Body of pancreas (tissue), 4 donors: ENCODE results near the gene POLA1. TPM values are rescaled to one million over a fixed set of nuclear protein-coding genes. Genes with fewer than 3 reads are reported as not detected.

Source experiments
- ATAC-seq: fragments of 150-250 bp; one replicate; pipeline ENCODE4 v1.9.1; 2016
- DNase-seq, 4 donors: peaks; one replicate each; pipeline ENCODE4 v3.0.0-alpha.2; 2019
- H3K27ac ChIP-seq, 4 donors: fragments of 200-600 bp; sonication (generic); 1 replicate in 3 of 4; 2 replicates in 1 of 4; pipeline versions ENCODE4 v1.5.1 to v1.6.1; 2016 to 2019; ENCODE audit warnings: mild to moderate bottlenecking in 1 of 4, mixed read lengths in 1 of 4, moderate library complexity in 1 of 4
- H3K27me3 ChIP-seq, 2 donors: fragments of 200-600 bp; sonication (generic); one replicate each; pipeline ENCODE4 v1.6.0; 2016; ENCODE audit warnings: mild to moderate bottlenecking in 1 of 2
- H3K36me3 ChIP-seq, 2 donors: fragments of 200-600 bp; sonication (generic); replicated peaks in 1 of 2; 2 replicates each; pipeline ENCODE4 v1.5.1; 2016; ENCODE audit warnings: low read depth in 2 of 2; ENCODE audit not compliant: insufficient read depth in 1 of 2
- H3K4me1 ChIP-seq: fragments of 200-600 bp; sonication (generic); one replicate; pipeline ENCODE4 v1.6.0; 2016
- H3K4me3 ChIP-seq, 2 donors: fragments of 200-600 bp; sonication (generic); 1 replicate in 1 of 2; 2 replicates in 1 of 2; pipeline ENCODE4 v1.5.1; 2016 to 2019
- H3K9me3 ChIP-seq, 3 donors: fragments of 200-600 bp; sonication (generic); 1 replicate in 2 of 3; 2 replicates in 1 of 3; pipeline ENCODE4 v1.5.1; 2016
- POLR2A ChIP-seq, 3 donors: fragments of 450-650 bp; IDR thresholded peaks; one replicate each; pipeline ENCODE4 v1.6.1; 2016; ENCODE audit warnings: antibody characterized with exemption in 3 of 3, mild to moderate bottlenecking in 2 of 3
- WGBS, 2 donors: methylation state at CpG; one replicate each; pipeline ENCODE4 v1.1.5; 2017; 5-methylcytosine and 5-hydroxymethylcytosine counted together
- intact Hi-C: fragments of 100-400 bp; cut with DNase I; formaldehyde crosslinking; loops from one replicate; pipeline ENCODE4 v1.15.1; 2023
- total RNA-seq, 2 donors: library from RNA; depleted of rRNA; stranded (reverse); fragments of >200 nt; gene quantifications; one replicate each; pipeline ENCODE4 v1.1.0, GENCODE V29; 2016
- TF ChIP-seq, protein P1 (sequence below), 7 experiments: fragments of 450-650 bp in 4 of 7; fragments of 200-600 bp in 3 of 7; sonication (generic) in 3 of 7; IDR thresholded peaks; one replicate each; pipeline ENCODE4 v1.5.1; 2016 to 2019; ENCODE audit warnings: antibody characterized with exemption in 7 of 7

Gene POLA1, protein sequence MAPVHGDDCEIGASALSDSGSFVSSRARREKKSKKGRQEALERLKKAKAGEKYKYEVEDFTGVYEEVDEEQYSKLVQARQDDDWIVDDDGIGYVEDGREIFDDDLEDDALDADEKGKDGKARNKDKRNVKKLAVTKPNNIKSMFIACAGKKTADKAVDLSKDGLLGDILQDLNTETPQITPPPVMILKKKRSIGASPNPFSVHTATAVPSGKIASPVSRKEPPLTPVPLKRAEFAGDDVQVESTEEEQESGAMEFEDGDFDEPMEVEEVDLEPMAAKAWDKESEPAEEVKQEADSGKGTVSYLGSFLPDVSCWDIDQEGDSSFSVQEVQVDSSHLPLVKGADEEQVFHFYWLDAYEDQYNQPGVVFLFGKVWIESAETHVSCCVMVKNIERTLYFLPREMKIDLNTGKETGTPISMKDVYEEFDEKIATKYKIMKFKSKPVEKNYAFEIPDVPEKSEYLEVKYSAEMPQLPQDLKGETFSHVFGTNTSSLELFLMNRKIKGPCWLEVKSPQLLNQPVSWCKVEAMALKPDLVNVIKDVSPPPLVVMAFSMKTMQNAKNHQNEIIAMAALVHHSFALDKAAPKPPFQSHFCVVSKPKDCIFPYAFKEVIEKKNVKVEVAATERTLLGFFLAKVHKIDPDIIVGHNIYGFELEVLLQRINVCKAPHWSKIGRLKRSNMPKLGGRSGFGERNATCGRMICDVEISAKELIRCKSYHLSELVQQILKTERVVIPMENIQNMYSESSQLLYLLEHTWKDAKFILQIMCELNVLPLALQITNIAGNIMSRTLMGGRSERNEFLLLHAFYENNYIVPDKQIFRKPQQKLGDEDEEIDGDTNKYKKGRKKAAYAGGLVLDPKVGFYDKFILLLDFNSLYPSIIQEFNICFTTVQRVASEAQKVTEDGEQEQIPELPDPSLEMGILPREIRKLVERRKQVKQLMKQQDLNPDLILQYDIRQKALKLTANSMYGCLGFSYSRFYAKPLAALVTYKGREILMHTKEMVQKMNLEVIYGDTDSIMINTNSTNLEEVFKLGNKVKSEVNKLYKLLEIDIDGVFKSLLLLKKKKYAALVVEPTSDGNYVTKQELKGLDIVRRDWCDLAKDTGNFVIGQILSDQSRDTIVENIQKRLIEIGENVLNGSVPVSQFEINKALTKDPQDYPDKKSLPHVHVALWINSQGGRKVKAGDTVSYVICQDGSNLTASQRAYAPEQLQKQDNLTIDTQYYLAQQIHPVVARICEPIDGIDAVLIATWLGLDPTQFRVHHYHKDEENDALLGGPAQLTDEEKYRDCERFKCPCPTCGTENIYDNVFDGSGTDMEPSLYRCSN (N-terminal part only)
- total RNA-seq: 1 to 10 TPM; 5.7 to 9.9 TPM

DNA sequence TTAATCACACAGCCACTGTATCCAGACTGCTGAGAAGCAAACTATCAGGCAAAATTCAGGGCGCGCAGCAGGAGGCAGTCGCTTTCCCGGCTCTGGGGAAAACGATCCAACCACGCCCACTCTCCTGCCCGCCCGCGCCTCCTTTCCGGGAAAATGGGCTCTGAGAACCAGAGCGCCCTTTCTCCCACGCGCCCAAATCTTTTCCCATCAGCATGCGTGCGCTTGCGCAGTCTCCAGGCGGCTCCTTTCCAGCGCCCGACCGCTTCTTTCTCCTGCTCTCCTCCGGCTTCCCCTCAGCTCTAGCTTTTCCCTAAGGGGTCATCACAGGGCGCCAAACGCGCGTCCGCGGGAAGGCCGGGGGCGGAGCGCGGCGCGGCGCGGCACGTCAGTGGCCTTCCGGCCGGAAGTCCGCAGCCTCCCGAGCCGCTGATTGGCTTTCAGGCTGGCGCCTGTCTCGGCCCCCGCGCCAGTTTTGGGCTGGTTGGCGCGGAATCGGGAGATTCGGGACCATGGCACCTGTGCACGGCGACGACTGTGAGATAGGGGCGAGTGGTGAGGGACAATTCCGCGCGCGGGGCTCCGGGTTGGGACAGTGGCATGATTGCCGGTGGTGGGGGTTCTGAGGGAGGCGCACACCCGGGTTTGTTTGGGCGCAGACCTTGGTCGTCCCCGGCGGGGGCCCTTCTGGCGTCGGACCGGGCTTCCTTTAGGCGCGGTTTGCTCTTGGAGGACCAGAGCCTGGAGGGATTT lies at the start of gene POLA1:
TSS of gene POLA1 (plus strand) at position 466 of the 750 bp plus-strand sequence. CDS start at position 510, 44 bp downstream.
- Histone ChIP-seq H3K36me3 (no peaks in the 10 kb centered on the region), H3K27ac (peak within 1 kb of the TSS; percentile 31 to 83 (median 56)), H3K9me3 (no peaks in the 10 kb centered on the region), H3K4me3 (peak within 1 kb of the TSS in 1 of 2 donors; percentile 54), H3K4me1 (peaks cover 6% of the 10 kb centered on the region), H3K27me3 (no peaks in the 10 kb centered on the region)
- ATAC-seq (peak; percentile 99), DNase-seq (peak; percentile 93 to 96 (median 94))
- TF ChIP-seq, protein P1, sequence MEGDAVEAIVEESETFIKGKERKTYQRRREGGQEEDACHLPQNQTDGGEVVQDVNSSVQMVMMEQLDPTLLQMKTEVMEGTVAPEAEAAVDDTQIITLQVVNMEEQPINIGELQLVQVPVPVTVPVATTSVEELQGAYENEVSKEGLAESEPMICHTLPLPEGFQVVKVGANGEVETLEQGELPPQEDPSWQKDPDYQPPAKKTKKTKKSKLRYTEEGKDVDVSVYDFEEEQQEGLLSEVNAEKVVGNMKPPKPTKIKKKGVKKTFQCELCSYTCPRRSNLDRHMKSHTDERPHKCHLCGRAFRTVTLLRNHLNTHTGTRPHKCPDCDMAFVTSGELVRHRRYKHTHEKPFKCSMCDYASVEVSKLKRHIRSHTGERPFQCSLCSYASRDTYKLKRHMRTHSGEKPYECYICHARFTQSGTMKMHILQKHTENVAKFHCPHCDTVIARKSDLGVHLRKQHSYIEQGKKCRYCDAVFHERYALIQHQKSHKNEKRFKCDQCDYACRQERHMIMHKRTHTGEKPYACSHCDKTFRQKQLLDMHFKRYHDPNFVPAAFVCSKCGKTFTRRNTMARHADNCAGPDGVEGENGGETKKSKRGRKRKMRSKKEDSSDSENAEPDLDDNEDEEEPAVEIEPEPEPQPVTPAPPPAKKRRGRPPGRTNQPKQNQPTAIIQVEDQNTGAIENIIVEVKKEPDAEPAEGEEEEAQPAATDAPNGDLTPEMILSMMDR (IDR thresholded peaks at IDR 0.05): peak in 3 of 7 experiments; percentile 19 to 25 (median 24)
- TF ChIP-seq POLR2A (IDR thresholded peaks at IDR 0.05): peak in 2 of 3 donors; percentile 48 to 51
- WGBS, 2 donors: 0% methylated on average over 9 to 42 of the region's 70 CpGs
- intact Hi-C loops: no loop called here

DNA sequence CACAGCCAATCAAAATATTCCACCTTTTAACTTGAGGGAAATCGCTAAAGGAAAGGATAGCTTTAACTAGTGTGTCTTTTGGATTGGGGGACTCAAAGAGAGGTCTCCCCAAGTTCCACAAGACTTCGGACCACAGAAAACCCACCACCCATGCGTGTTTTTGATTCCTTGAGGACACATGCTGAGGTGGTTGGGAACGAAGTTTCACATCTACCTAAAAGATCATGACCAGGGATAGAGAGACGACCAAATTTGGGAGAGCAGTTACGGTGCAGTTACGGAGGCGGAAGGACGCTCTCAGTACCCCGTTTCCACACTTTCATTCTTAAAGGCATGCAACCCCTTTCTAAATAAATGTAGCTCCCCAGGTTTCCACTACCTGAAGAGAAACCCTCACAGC lies 47.7 kb upstream of the POLA1 start:
- no peak for DNase-seq
- TF ChIP-seq POLR2A (IDR thresholded peaks at IDR 0.05): no peak
- TF ChIP-seq, protein P1 (IDR thresholded peaks at IDR 0.05): no peak
- H3K4me1 ChIP-seq: no peaks in the 10 kb centered on the region
- H3K36me3 ChIP-seq: no peaks in the 10 kb centered on the region
- no peak for ATAC-seq
- intact Hi-C loops: no loop called here
- 36 to 64% methylated on average over 10 of the region's 10 CpGs for WGBS, 2 donors
- H3K4me3 ChIP-seq: no peak overlapping the region
- H3K27ac ChIP-seq: no peak overlapping the region
- no peaks in the 10 kb centered on the region for H3K9me3 ChIP-seq
- no peaks in the 10 kb centered on the region for H3K27me3 ChIP-seq

DNA sequence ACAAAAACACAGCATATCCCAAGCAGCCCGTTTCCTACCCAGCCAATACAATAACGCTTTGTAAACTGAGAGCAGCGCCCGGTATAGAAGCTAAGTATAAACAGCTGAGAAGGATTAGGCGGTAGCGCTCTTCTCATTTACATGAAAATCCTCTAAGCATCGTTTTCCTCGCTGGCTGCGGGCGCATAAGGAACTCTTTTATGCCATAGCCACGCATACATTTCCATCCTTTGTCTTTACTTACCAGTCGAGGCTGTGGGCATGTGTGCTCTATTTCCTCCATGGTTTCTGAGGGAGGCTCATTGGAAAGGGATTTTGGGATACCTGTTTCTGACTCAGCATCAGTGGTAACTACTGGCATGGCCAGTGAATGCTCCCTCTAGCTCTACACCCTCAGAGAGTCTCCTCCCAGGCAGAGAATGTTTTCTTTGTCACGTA lies 47.0 kb upstream of the POLA1 start:
- H3K4me3 ChIP-seq: no peak overlapping the region
- intact Hi-C loops: no loop called here
- H3K4me1 ChIP-seq: no peaks in the 10 kb centered on the region
- WGBS, 2 donors: 13 to 20% methylated on average over 13 of the region's 13 CpGs
- ATAC-seq (no peak), DNase-seq (no peak)
- no peaks in the 10 kb centered on the region for H3K27me3 ChIP-seq
- TF ChIP-seq, protein P1 (IDR thresholded peaks at IDR 0.05): no peak
- no peak for TF ChIP-seq POLR2A (IDR thresholded peaks at IDR 0.05)
- no peaks in the 10 kb centered on the region for H3K36me3 ChIP-seq
- H3K27ac ChIP-seq: no peak overlapping the region
- no peaks in the 10 kb centered on the region for H3K9me3 ChIP-seq
